ENCODE results near the gene THAP12. TPM values are rescaled to one million over a fixed set of nuclear protein-coding genes. Genes with fewer than 3 reads are reported as not detected.
"Not testable (repeated sequence)": the region's sequence is repeated elsewhere in the genome, so short reads cannot be mapped to it uniquely, and the experiment has no call there.

The THAP12 gene
- total RNA-seq, 1 donor from 2014 or later = 52.8 TPM

DNA sequence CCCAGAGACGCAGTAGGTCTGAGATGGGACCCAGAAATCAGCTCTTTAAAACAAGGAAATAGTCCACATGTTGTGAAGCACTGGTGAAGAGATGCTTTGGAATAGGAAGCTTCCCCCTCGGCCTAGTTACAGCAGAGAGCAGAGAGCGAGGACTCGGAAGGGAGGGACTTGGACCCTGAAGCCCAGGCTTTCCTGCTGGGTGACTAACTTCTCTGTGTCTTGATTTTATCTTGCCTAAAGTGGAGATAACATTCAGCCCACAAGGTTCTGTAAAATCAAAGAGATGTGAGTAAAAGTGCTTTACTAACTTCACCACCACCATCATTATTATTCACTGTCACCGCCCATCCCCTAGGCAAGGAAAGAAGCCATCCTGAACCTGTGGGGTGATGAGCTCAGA is 58.4 kb downstream of the THAP12 start:
- no peak for TF ChIP-seq CTCF (conservative IDR thresholded peaks at IDR 0.05)
- Mint-ChIP-seq H3K9me3 (no peaks in the 10 kb centered on the region), H3K36me3 (no peaks in the 10 kb centered on the region), H3K4me3 (peak overlapping the region; percentile 72), H3K27me3 (peaks cover 54% of the 10 kb centered on the region), H3K4me1 (ENCODE audit: unreplicated experiment) (peaks cover 17% of the 10 kb centered on the region), H3K27ac (no peak overlapping the region)
- DNase-seq (ENCODE audit: extremely low spot score, unreplicated experiment) = no peak

DNA sequence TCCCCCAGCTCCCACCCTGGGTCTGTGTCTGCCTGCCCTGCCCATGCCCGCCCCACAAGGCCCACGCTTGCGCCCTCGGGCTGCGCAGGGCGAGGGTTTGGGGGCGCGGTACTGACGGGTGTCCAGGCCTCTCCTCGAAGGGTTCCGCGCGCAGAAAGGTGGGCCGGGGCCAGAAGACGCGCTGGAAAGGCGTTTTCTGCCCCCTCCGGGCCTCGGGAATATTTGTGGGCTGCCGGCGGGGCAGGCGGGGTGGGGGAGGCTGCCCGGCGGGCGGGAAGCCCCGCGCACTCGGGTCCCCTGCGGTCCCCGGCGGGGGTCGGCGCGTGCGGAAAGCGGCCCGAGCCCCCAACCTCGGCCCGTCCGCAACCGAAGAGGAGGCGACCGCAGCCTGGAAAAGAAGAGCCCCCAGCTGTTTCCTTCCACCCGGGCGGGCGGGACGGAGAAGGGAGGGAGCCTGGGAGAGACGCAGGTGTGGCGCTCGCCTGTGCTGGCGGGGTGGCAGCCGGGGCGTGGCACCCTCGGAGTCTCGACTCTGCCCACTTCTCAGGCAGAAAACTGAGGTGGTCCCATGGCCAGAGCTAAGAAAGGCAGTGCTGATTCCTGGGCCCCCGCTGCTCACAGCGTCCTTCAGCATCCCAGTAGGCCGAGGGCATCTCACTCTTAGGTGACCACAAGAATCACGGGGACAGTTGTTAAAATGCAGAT is 59.0 kb downstream of the THAP12 start:
- H3K4me1 Mint-ChIP-seq (ENCODE audit: unreplicated experiment) = peaks cover 14% of the 10 kb centered on the region
- no peak for TF ChIP-seq CTCF (conservative IDR thresholded peaks at IDR 0.05)
- H3K9me3 Mint-ChIP-seq = no peaks in the 10 kb centered on the region
- H3K27ac Mint-ChIP-seq = no peak overlapping the region
- no peak overlapping the region for H3K4me3 Mint-ChIP-seq
- DNase-seq (ENCODE audit: extremely low spot score, unreplicated experiment) = no peak
- no peaks in the 10 kb centered on the region for H3K36me3 Mint-ChIP-seq
- H3K27me3 Mint-ChIP-seq = peaks cover 54% of the 10 kb centered on the region

DNA sequence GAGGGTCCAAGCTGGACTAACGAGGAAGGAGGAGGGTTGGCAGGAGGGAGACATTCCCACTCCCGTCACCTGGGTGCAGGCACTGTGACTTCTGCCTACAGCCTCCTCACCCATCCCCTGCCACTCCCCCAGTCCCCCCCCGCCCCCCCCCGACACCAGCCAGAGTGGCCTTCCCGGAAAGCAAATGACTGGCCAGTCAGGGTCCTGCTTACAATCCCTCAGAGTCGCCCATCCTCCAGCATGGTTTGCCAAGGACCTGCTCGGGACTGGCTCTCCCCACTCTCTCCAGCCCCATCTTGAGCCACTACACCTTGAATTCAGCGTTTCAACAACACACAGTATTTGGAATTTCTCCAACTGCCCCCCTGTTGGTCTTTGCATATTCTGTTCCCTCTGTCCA is 59.6 kb downstream of the THAP12 start:
- no peak for TF ChIP-seq CTCF (conservative IDR thresholded peaks at IDR 0.05)
- H3K4me1 Mint-ChIP-seq (ENCODE audit: unreplicated experiment) = peaks cover 14% of the 10 kb centered on the region
- H3K9me3 Mint-ChIP-seq = no peaks in the 10 kb centered on the region
- no peak overlapping the region for H3K27ac Mint-ChIP-seq
- DNase-seq (ENCODE audit: extremely low spot score, unreplicated experiment) = no peak
- H3K27me3 Mint-ChIP-seq = peaks cover 54% of the 10 kb centered on the region
- H3K4me3 Mint-ChIP-seq = no peak overlapping the region
- no peaks in the 10 kb centered on the region for H3K36me3 Mint-ChIP-seq

DNA sequence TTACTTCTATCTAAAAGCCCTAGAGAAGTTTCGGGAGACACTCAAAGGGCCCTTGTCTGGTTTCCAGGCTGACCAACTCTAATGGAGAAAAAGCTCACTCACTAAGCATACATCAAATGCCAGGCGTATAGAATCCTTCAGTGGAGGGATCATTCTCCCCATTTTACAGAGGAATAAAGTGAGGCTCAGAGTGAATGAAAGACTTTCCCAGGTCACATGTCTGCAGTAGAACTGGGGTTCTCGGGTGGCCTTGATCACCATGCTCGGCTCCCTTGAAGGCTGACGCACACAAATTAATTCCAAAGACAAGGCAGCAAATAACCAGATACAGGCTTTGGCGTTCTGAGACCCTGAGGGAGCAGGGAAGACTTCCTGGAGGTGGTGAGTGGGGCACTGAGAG is 60.0 kb downstream of the THAP12 start:
- H3K4me3 Mint-ChIP-seq = peak overlapping the region; percentile 35
- no peak for DNase-seq (ENCODE audit: extremely low spot score, unreplicated experiment)
- no peak for TF ChIP-seq CTCF (conservative IDR thresholded peaks at IDR 0.05)
- H3K27ac Mint-ChIP-seq = no peak overlapping the region
- peaks cover 14% of the 10 kb centered on the region for H3K4me1 Mint-ChIP-seq (ENCODE audit: unreplicated experiment)
- H3K9me3 Mint-ChIP-seq = no peaks in the 10 kb centered on the region
- no peaks in the 10 kb centered on the region for H3K36me3 Mint-ChIP-seq
- peaks cover 54% of the 10 kb centered on the region for H3K27me3 Mint-ChIP-seq

- not testable (repeated sequence) for H3K36me3 Mint-ChIP-seq; H3K9me3 Mint-ChIP-seq; H3K27ac Mint-ChIP-seq; H3K4me3 Mint-ChIP-seq; DNase-seq (ENCODE audit: extremely low spot score, unreplicated experiment)
- Mint-ChIP-seq H3K4me1 (ENCODE audit: unreplicated experiment) (peaks cover 17% of the 10 kb centered on the region), H3K27me3 (peaks cover 53% of the 10 kb centered on the region)
These were observed 61.1 kb downstream of the THAP12 start for GRCh38 chr11:76319798-76320197.

- Mint-ChIP-seq H3K27me3 (peaks cover 49% of the 10 kb centered on the region), H3K36me3 (no peaks in the 10 kb centered on the region), H3K9me3 (no peaks in the 10 kb centered on the region), H3K4me1 (ENCODE audit: unreplicated experiment) (peaks cover 27% of the 10 kb centered on the region), H3K27ac (no peak overlapping the region), H3K4me3 (no peak overlapping the region)
- peak; percentile 98 for TF ChIP-seq CTCF (conservative IDR thresholded peaks at IDR 0.05)
- DNase-seq (ENCODE audit: extremely low spot score, unreplicated experiment) = peak; percentile 84
These were observed 62.1 kb downstream of the THAP12 start for GRCh38 chr11:76318744-76319384.

Data from type B pancreatic cell (in vitro differentiated cells).